WI38 (cell line): ENCODE results near the gene LCLAT1.
"Not testable (repeated sequence)": the region's sequence is repeated elsewhere in the genome, so short reads cannot be mapped to it uniquely, and the experiment has no call there.

Source experiments
- H3K4me3 ChIP-seq: 2 replicates; pipeline ENCODE4 v1.5.1; 2011; ENCODE audit warnings: low read depth, mild to moderate bottlenecking, control low read depth, low read length
- TF ChIP-seq, protein P1 (sequence below): IDR thresholded peaks from 2 replicates; pipeline ENCODE4 v1.5.1; 2012; ENCODE audit warnings: low read depth, mild to moderate bottlenecking, control low read depth, low read length

Gene LCLAT1

DNA sequence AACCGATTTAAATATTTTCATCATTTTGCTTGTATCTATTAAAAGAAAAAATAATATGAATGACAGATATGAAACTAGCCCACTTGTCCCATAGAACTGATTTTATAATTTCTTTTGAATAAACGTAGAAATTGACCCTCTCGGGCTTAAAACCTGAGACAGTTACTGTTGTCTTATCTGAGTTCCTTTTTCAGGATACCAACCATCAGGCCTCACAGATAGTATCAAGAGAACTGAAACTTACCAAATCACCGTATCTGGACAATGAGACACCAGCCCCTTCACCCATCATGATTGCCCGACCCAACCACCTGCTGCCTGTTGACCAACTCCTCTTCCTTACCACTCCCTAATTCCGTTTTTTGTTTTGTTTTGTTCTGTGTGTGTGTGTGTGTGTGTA, 53.7 kb downstream of the LCLAT1 start:
- TF ChIP-seq, protein P1, sequence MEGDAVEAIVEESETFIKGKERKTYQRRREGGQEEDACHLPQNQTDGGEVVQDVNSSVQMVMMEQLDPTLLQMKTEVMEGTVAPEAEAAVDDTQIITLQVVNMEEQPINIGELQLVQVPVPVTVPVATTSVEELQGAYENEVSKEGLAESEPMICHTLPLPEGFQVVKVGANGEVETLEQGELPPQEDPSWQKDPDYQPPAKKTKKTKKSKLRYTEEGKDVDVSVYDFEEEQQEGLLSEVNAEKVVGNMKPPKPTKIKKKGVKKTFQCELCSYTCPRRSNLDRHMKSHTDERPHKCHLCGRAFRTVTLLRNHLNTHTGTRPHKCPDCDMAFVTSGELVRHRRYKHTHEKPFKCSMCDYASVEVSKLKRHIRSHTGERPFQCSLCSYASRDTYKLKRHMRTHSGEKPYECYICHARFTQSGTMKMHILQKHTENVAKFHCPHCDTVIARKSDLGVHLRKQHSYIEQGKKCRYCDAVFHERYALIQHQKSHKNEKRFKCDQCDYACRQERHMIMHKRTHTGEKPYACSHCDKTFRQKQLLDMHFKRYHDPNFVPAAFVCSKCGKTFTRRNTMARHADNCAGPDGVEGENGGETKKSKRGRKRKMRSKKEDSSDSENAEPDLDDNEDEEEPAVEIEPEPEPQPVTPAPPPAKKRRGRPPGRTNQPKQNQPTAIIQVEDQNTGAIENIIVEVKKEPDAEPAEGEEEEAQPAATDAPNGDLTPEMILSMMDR = no peak
- H3K4me3 ChIP-seq = no peak overlapping the region

DNA sequence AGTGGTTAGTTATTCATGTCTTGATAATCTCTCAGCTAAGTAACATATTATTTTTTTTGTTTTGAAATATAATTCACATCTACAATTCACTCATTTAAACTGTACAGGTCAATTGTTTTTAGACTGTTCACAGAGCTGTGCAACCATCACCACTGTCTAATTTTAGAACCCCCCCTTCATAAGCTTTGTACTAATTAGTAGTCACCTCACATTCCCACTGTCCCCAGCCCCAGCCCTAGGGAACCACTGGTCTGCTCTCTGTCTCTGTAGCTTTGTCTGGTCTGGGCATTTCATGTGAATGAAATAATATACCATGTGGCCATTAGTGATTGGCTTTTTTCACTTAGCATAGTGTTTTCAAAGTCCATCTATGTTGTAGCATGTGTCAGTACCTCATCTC, 55.3 kb downstream of the LCLAT1 start:
- TF ChIP-seq, protein P1 = no peak
- no peak overlapping the region for H3K4me3 ChIP-seq

DNA sequence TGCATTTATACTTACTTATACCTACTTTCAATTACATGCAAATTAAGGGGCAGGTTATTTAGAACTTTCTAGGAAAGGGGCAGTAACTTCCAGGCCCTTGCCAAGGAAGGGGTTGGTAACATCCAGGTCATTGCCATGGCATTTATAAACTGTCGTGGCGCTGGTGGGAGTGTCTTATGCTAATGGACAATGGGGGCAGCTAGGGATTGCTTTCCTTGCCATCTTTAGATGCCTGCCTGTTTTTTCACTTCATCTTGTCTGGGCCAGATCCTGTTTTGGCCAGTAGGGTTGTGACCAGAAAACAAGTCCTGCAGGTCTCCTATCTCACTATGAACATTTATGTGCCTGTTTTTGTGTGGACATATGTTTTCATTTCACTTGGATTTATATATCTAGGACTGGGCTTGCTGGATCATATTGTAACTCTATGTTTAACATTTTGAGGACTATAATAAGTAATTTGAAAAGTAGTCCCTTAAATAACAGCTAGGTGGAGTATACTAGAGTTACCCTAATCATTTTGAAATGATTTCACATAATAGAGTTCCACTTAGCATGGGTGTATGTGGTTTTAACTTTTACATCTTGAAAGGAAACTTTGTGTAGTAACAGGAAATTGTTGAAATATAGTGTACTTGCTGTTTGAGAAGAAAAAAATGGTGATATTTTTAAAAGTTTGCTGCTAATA, 56.1 kb downstream of the LCLAT1 start:
- TF ChIP-seq, protein P1 = no peak
- no peak overlapping the region for H3K4me3 ChIP-seq

DNA sequence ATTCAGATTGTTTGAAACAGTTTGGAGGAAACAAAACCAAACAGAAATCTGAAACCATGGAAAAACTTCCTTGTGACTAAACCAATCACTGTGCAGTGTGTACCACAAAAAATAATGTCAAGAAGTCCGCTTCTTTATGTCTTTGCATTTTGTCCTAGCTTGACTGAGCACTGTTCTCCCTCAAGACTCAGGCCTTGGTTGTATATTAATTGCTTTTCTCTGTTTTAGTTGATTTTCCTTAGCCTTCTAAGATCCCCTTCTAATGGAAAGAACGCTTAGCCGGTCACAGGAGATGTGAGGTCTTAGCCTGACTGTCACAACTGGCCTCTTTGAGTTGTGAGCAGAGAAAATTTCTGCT, 56.6 kb downstream of the LCLAT1 start:
- TF ChIP-seq, protein P1 = no peak
- no peak overlapping the region for H3K4me3 ChIP-seq

DNA sequence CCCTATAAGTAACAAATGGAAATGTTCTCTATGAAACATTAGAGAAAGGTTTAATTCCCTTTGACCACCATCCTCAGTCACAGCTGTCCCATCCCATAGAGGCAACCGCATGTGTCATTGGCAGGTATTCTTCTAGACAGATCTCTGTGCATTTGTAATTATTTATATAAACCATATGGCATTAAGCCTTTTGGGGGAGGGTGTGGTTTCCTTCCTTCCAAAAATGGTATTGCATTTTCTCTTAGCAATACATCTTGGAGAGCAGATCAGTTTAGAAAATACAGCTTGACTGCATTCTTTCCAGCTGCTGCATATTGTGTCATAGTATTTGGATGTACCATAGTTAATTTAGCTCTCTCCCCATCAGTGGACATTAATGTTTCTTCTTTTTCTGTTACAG, 57.7 kb downstream of the LCLAT1 start:
- TF ChIP-seq, protein P1 = no peak
- no peak overlapping the region for H3K4me3 ChIP-seq

DNA sequence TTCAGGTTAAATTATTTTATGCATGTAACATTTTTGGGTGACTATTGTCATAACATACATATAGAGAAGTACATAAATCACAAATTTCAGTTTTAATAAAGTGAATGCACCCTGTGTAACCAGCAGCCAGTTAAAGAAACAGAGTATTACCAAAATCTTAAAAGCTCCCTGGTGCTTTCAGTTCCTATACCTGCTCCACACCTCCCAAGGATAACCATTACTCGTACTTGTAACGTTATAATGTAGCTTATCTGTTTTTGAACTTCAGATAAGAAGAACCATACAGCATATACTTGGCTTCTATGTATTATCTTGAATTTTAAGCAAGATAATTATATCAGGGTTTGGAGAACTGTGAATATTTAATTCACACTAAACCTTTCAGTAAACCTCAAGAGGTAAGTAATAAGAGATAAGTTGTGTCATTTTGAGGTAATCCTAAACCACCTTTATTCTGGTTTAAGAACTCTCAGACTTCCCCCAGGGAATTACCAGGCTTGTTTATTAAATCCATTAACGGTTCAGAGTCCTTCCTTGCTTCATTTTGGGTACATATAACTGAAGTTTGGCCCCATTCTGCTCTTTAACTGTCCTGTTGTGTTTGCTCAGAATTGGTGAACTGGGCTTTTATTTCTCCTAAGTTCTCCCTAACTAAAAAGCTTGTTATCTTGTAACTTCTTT, 58.6 kb downstream of the LCLAT1 start:
- TF ChIP-seq, protein P1 = no peak
- H3K4me3 ChIP-seq = no peak overlapping the region

DNA sequence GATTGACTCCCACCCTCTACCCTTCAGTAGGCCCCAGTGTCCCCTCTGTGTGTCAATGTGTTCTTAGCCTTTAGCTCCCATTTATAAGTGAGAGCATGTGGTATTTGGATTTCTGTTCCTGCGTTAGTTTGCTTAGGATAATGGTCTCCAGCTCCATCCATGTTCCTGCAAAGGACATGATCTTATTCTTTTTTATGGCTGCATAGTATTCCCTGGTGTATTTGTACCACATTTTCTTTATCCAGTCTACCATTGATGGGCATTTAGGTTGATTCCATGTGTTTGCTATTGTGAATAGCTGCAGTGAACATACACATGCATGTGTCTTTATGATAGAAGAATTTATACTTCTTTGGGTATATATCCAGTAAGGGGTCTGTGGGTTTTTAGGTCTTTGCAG, 60.4 kb downstream of the LCLAT1 start:
- not testable (repeated sequence) for H3K4me3 ChIP-seq
